ENCODE results near the gene ATRN. TPM values are rescaled to one million over a fixed set of nuclear protein-coding genes. Genes with fewer than 3 reads are reported as not detected.

The ATRN gene
- total RNA-seq, 6 experiments from 2014 or later = 46.9 to 82.1 (median 59.1) TPM

GRCh38 chr20:3696200-3696599 lies 225.4 kb downstream of the ATRN start:
- Histone ChIP-seq H3K9me3 (no peaks in the 10 kb centered on the region), H3K4me1 (no peaks in the 10 kb centered on the region), H3K27me3 (no peaks in the 10 kb centered on the region), H3K27ac (no peak overlapping the region), H3K4me3 (no peak overlapping the region), H3K36me3 (no peaks in the 10 kb centered on the region)
- WGBS (ENCODE audit: insufficient coverage, low coverage, low lambda C conversion rate, missing lambda C conversion rate) = 67% methylated on average over 1 of the region's 1 CpG
- no peak for ATAC-seq
- intact Hi-C loops (cut with DNase I) = no loop called here
- TF ChIP-seq POLR2A (IDR thresholded peaks at IDR 0.05) (no peak), CTCF (IDR thresholded peaks at IDR 0.05) (peak in 1 of 4 donors; percentile 27)
- no peak for DNase-seq

DNA sequence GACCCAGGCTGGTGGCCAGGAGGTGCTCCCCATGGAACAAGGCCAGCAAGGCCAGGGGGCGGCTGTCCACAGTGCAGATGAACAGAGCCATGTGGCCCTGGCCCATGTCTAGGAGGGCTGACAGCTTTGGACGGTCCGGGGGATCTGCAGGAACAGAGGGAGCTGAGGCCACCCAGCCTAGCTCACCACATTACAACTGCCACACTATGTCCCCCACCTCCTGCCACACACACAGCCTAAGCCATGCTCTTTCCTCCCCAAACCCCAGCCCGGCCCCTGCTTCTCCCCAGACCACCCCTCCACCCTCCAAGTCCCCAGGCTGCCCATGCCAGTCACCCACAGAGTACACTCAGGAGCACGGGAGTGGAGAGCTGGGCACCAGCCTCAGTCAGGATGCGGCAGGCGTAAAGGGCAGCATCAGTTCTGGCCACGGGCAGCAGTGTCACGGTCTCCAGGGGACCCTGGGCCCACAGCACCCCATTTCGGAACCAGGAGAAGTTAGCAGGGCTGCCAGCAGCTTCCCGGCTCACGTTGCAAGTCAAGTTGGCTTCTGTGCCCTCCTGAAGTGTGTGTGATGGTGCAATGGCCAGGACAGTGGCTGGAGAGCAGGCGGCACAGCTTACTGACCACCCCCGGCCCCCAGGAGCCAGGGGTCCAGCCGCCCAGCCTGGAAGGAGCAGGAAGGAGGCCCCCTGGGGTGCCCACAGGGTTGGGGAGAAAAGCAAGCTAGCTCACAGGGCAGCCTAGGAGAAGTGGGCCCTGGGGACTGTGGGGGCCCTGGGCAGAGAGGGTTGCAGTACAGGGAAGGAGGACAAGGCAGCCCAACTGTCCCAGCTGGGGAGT lies 226.1 kb downstream of the ATRN start:
- ATAC-seq (no peak), DNase-seq (no peak)
- Histone ChIP-seq H3K27me3 (no peaks in the 10 kb centered on the region), H3K36me3 (no peaks in the 10 kb centered on the region), H3K27ac (no peak overlapping the region), H3K9me3 (no peaks in the 10 kb centered on the region), H3K4me3 (no peak overlapping the region), H3K4me1 (no peaks in the 10 kb centered on the region)
- WGBS (ENCODE audit: insufficient coverage, low coverage, low lambda C conversion rate, missing lambda C conversion rate) = 90% methylated on average over 7 of the region's 15 CpGs
- TF ChIP-seq POLR2A (IDR thresholded peaks at IDR 0.05) = no peak
- intact Hi-C loops (cut with DNase I) = no loop called here

DNA sequence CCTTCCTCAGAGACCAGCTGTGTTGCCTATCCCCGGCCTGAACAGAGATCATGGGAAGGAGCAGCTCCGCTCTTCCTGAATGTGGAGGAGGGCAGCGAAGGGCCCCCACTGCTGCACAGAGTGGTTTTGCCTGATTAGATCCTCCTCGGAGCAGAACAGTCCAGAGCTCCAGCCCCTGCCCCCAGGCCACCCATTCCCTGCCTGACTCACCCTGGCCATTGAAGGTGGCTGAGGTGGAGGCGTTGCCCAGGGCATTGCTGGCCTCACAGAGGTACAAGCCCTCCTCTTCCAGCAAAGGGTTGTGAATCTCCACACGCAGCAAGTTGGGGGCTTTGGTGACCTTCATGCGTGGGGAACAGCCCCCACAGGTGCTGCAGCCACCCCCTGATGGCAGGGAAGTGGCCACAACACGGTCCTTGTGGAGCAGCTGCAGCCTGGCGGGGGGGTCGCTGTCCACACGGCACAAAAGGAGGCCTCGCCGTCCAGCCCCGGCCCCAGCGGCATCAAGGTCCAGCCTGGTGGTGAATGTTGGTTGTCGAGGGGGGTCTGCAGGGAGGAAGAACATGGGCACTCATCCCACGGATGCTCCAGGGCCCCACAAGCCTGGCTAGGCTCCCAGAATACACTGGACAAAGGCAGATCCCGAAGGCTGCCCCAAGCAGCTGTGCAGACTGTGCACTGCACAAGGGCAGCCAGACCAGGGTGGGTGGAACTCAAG lies 226.9 kb downstream of the ATRN start:
- DNase-seq (no peak), ATAC-seq (no peak)
- no peaks in the 10 kb centered on the region for H3K9me3 ChIP-seq
- H3K36me3 ChIP-seq = no peaks in the 10 kb centered on the region
- no peak overlapping the region for H3K27ac ChIP-seq
- WGBS (ENCODE audit: insufficient coverage, low coverage, low lambda C conversion rate, missing lambda C conversion rate) = 87% methylated on average over 3 of the region's 18 CpGs
- H3K4me3 ChIP-seq = no peak overlapping the region
- TF ChIP-seq CTCF (IDR thresholded peaks at IDR 0.05) (no peak), POLR2A (IDR thresholded peaks at IDR 0.05) (no peak)
- no peaks in the 10 kb centered on the region for H3K27me3 ChIP-seq
- intact Hi-C loops (cut with DNase I) = no loop called here
- H3K4me1 ChIP-seq = no peaks in the 10 kb centered on the region

DNA sequence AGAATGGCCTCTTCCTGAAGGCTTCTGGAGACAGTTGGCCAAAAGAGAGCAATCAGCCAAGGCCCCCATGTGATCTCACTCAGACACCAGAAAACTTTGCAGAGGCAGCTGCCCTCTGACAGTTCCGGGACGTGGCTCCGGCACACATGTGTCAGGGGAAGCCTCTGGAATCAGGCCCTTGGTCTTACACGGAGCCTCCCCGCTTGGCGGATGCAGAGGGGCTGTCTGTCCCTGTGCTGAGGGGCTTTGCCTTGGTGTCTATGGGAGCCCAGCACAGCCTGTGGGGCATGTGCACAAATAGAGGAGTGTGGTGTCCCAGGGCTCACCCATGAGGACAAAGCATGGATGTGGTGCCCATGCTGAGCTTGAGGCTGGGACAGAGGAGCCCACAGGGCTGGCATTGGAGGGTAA lies 227.8 kb downstream of the ATRN start:
- WGBS (ENCODE audit: insufficient coverage, low coverage, low lambda C conversion rate, missing lambda C conversion rate) = no CpG with 5 or more reads among the region's 6 CpGs
- H3K27ac ChIP-seq = no peak overlapping the region
- H3K4me1 ChIP-seq = no peaks in the 10 kb centered on the region
- H3K9me3 ChIP-seq = no peaks in the 10 kb centered on the region
- intact Hi-C loops (cut with DNase I) = no loop called here
- H3K4me3 ChIP-seq = no peak overlapping the region
- DNase-seq (no peak), ATAC-seq (no peak)
- no peaks in the 10 kb centered on the region for H3K36me3 ChIP-seq
- no peak for TF ChIP-seq CTCF (IDR thresholded peaks at IDR 0.05)
- TF ChIP-seq POLR2A (IDR thresholded peaks at IDR 0.05) = no peak
- no peaks in the 10 kb centered on the region for H3K27me3 ChIP-seq

- H3K27me3 ChIP-seq = no peaks in the 10 kb centered on the region
- ATAC-seq (no peak), DNase-seq (no peak)
- H3K9me3 ChIP-seq = no peaks in the 10 kb centered on the region
- no peak overlapping the region for H3K27ac ChIP-seq
- H3K4me3 ChIP-seq = no peak overlapping the region
- no peaks in the 10 kb centered on the region for H3K36me3 ChIP-seq
- H3K4me1 ChIP-seq = no peaks in the 10 kb centered on the region
- intact Hi-C loops (cut with DNase I) = no loop called here
- TF ChIP-seq POLR2A (IDR thresholded peaks at IDR 0.05) = no peak
- TF ChIP-seq CTCF (IDR thresholded peaks at IDR 0.05) = no peak
- no CpG with 5 or more reads among the region's 16 CpGs for whole genome bisulfite sequencing (ENCODE audit: insufficient coverage, low coverage, low lambda C conversion rate, missing lambda C conversion rate)
Measured at GRCh38 chr20:3699037-3699436, 228.2 kb downstream of the ATRN start.

All from right lobe of liver (tissue), 6 donors.